Nucleus accumbens (tissue), 56 donors: ENCODE results near the gene COL4A2.
A peak's percentile ranks its signal among the peaks of the same experiment; 100 is the strongest.
"Not testable (repeated sequence)": the region's sequence is repeated elsewhere in the genome, so short reads cannot be mapped to it uniquely, and the experiment has no call there.

Source experiments
- DNase-seq, 56 donors: peaks; one replicate each; lab custom pipeline; 2025; lab: John Stamatoyannopoulos, UW

Gene COL4A2

GRCh38 chr13:110519506-110519905 lies 212.4 kb downstream of the COL4A2 start:
- no peak for DNase-seq

GRCh38 chr13:110520431-110521295 lies 213.6 kb downstream of the COL4A2 start:
- peak in 53 of 56 donors; percentile 23 to 87 (median 65) for DNase-seq

- DNase-seq, result no peak
Measured at GRCh38 chr13:110521296-110521680, 214.2 kb downstream of the COL4A2 start.

- no peak for DNase-seq
Measured at GRCh38 chr13:110521946-110522345, 214.9 kb downstream of the COL4A2 start.

GRCh38 chr13:110522721-110523120 lies 215.6 kb downstream of the COL4A2 start:
- no peak for DNase-seq

GRCh38 chr13:110523180-110523579 lies 216.1 kb downstream of the COL4A2 start:
- DNase-seq, result no peak

GRCh38 chr13:110523838-110524540 lies 216.9 kb downstream of the COL4A2 start:
- no peak for DNase-seq

- no peak for DNase-seq
Measured at GRCh38 chr13:110524541-110525257, 217.6 kb downstream of the COL4A2 start.

- no peak for DNase-seq
Measured at GRCh38 chr13:110525328-110526319, 218.5 kb downstream of the COL4A2 start.

GRCh38 chr13:110528371-110528770 lies 221.3 kb downstream of the COL4A2 start:
- no peak for DNase-seq

- no peak for DNase-seq
Measured at GRCh38 chr13:110528911-110529310, 221.8 kb downstream of the COL4A2 start.

- peak in 1 of 56 donors; percentile 3 for DNase-seq
Measured at GRCh38 chr13:110529522-110530311, 222.6 kb downstream of the COL4A2 start.

GRCh38 chr13:110531100-110531499 lies 224.0 kb downstream of the COL4A2 start:
- DNase-seq, result no peak

- peak in 1 of 56 donors; percentile 17 for DNase-seq
Measured at GRCh38 chr13:110531671-110532083, 224.6 kb downstream of the COL4A2 start.

GRCh38 chr13:110532258-110532657 lies 225.2 kb downstream of the COL4A2 start:
- DNase-seq, result not testable (repeated sequence)

GRCh38 chr13:110533771-110534670 lies 226.9 kb downstream of the COL4A2 start:
- DNase-seq, result no peak

- no peak for DNase-seq
Measured at GRCh38 chr13:110535526-110535925, 228.4 kb downstream of the COL4A2 start.
